Measurements from ENCODE around the gene ASB8. TPM values are rescaled to one million over a fixed set of nuclear protein-coding genes. Genes with fewer than 3 reads are reported as not detected.

ASB8 gene
- total and polyA plus RNA-seq, 3 experiments from 2014 or later = 32.5 to 81.8 (median 38.1) TPM

- Histone ChIP-seq H3K4me3 (ENCODE audit: low read length) (no peak overlapping the region), H3K9me3 (ENCODE audit: low read length) (no peaks in the 10 kb centered on the region), H3K4me1 (ENCODE audit: insufficient read depth, low read length) (no peaks in the 10 kb centered on the region), H3K27ac (ENCODE audit: low read depth, low read length) (no peak overlapping the region), H3K27me3 (ENCODE audit: insufficient read depth, low read length, poor library complexity, severe bottlenecking) (no peaks in the 10 kb centered on the region), H3K36me3 (ENCODE audit: insufficient read depth, low read length) (no peaks in the 10 kb centered on the region)
- Mint-ChIP-seq H3K9me3 (no peaks in the 10 kb centered on the region), H3K4me1 (no peaks in the 10 kb centered on the region), H3K27ac (no peak overlapping the region), H3K27me3 (peaks cover 5 to 16% of the 10 kb centered on the region in 2 donors), H3K4me3 (no peak overlapping the region), H3K36me3 (no peaks in the 10 kb centered on the region)
- CTCF ChIA-PET = no interaction called here
- POLR2A ChIA-PET = no interaction called here
- no peak for DNase-seq
These were observed 11.7 kb upstream of the ASB8 start for GRCh38 chr12:48169011-48169410.

GRCh38 chr12:48165089-48165981, 8.0 kb upstream of the ASB8 start:
- peaks cover 0 to 1% (median 0%) of the 10 kb centered on the region in 3 donors for H3K36me3 Mint-ChIP-seq
- Histone ChIP-seq H3K4me3 (ENCODE audit: low read length) (no peak overlapping the region), H3K27ac (ENCODE audit: low read depth, low read length) (no peak overlapping the region), H3K4me1 (ENCODE audit: insufficient read depth, low read length) (no peaks in the 10 kb centered on the region), H3K27me3 (ENCODE audit: insufficient read depth, low read length, poor library complexity, severe bottlenecking) (no peaks in the 10 kb centered on the region), H3K9me3 (ENCODE audit: low read length) (no peaks in the 10 kb centered on the region), H3K36me3 (ENCODE audit: insufficient read depth, low read length) (no peaks in the 10 kb centered on the region)
- H3K27me3 Mint-ChIP-seq = peaks cover 5 to 25% of the 10 kb centered on the region in 2 donors
- ChIA-PET CTCF (interaction anchor here (1.0 to 2.1 kb wide), 6 partner anchors 11 to 453 kb away, joined by 3 to 9 read pairs (median 4); partner anchors contain the start of gene CCDC184), POLR2A (interaction anchor here (0.6 kb wide), 1 partner anchor 12 kb away, joined by 3 read pairs; no protein-coding TSS in a partner anchor)
- no peaks in the 10 kb centered on the region for H3K4me1 Mint-ChIP-seq
- DNase-seq = peak; percentile 9 to 66 (median 60)
- H3K9me3 Mint-ChIP-seq = no peaks in the 10 kb centered on the region
- H3K27ac Mint-ChIP-seq = no peak overlapping the region
- no peak overlapping the region for H3K4me3 Mint-ChIP-seq

- Mint-ChIP-seq H3K9me3 (no peaks in the 10 kb centered on the region), H3K4me3 (no peak overlapping the region), H3K36me3 (peaks cover 0 to 1% (median 0%) of the 10 kb centered on the region in 3 donors), H3K27me3 (peaks cover 5 to 25% of the 10 kb centered on the region in 2 donors), H3K27ac (no peak overlapping the region), H3K4me1 (no peaks in the 10 kb centered on the region)
- DNase-seq = no peak
- Histone ChIP-seq H3K36me3 (ENCODE audit: insufficient read depth, low read length) (no peaks in the 10 kb centered on the region), H3K4me3 (ENCODE audit: low read length) (no peak overlapping the region), H3K27me3 (ENCODE audit: insufficient read depth, low read length, poor library complexity, severe bottlenecking) (no peaks in the 10 kb centered on the region), H3K4me1 (ENCODE audit: insufficient read depth, low read length) (no peaks in the 10 kb centered on the region), H3K9me3 (ENCODE audit: low read length) (no peaks in the 10 kb centered on the region), H3K27ac (ENCODE audit: low read depth, low read length) (no peak overlapping the region)
- CTCF ChIA-PET = interaction anchor here (1.1 to 2.1 kb wide), 6 partner anchors 19 to 450 kb away, joined by 3 to 9 read pairs (median 4); partner anchors contain the start of genes CCDC184 and TMEM106C
- POLR2A ChIA-PET = interaction anchor here (0.6 kb wide), 1 partner anchor 13 kb away, joined by 3 read pairs; no protein-coding TSS in a partner anchor
These were observed 7.1 kb upstream of the ASB8 start for GRCh38 chr12:48164451-48164850.

GRCh38 chr12:48163150-48163747, 5.9 kb upstream of the ASB8 start:
- Mint-ChIP-seq H3K27ac (peak overlapping the region in 1 of 8 donors; percentile 33), H3K9me3 (no peaks in the 10 kb centered on the region), H3K4me3 (no peak overlapping the region), H3K4me1 (peaks cover 4 to 7% (median 5%) of the 10 kb centered on the region in 3 donors), H3K27me3 (peaks cover 5 to 25% of the 10 kb centered on the region in 2 donors), H3K36me3 (peaks cover 0 to 1% (median 0%) of the 10 kb centered on the region in 3 donors)
- no peak overlapping the region for H3K27ac ChIP-seq (ENCODE audit: low read depth, low read length)
- peaks cover 6% of the 10 kb centered on the region for H3K4me1 ChIP-seq (ENCODE audit: insufficient read depth, low read length)
- ChIA-PET POLR2A (interaction anchor here (0.6 kb wide), 1 partner anchor 263 kb away, joined by 3 read pairs; no protein-coding TSS in a partner anchor), CTCF (interaction anchor here (1.0 to 1.5 kb wide), 4 partner anchors 20 to 449 kb away, joined by 3 to 4 read pairs (median 4); partner anchors contain the start of genes CCDC184 and TMEM106C)
- no peak overlapping the region for H3K4me3 ChIP-seq (ENCODE audit: low read length)
- H3K27me3 ChIP-seq (ENCODE audit: insufficient read depth, low read length, poor library complexity, severe bottlenecking) = no peaks in the 10 kb centered on the region
- H3K9me3 ChIP-seq (ENCODE audit: low read length) = no peaks in the 10 kb centered on the region
- DNase-seq = no peak
- H3K36me3 ChIP-seq (ENCODE audit: insufficient read depth, low read length) = no peaks in the 10 kb centered on the region

GRCh38 chr12:48160807-48161206, 3.5 kb upstream of the ASB8 start:
- no peaks in the 10 kb centered on the region for H3K27me3 ChIP-seq (ENCODE audit: insufficient read depth, low read length, poor library complexity, severe bottlenecking)
- Mint-ChIP-seq H3K4me1 (peaks cover 22 to 27% (median 27%) of the 10 kb centered on the region in 3 donors), H3K27ac (no peak overlapping the region), H3K4me3 (no peak overlapping the region), H3K36me3 (peaks cover 0 to 10% (median 1%) of the 10 kb centered on the region in 3 donors), H3K9me3 (no peaks in the 10 kb centered on the region), H3K27me3 (peaks cover 2 to 18% of the 10 kb centered on the region in 2 donors)
- H3K36me3 ChIP-seq (ENCODE audit: insufficient read depth, low read length) = no peaks in the 10 kb centered on the region
- no peaks in the 10 kb centered on the region for H3K9me3 ChIP-seq (ENCODE audit: low read length)
- ChIA-PET POLR2A (no interaction called here), CTCF (interaction anchor here (0.8 kb wide), 1 partner anchor 198 kb away, joined by 3 read pairs; the partner anchor contains the start of gene TMEM106C)
- no peak overlapping the region for H3K27ac ChIP-seq (ENCODE audit: low read depth, low read length)
- H3K4me1 ChIP-seq (ENCODE audit: insufficient read depth, low read length) = peaks cover 20% of the 10 kb centered on the region
- no peak for DNase-seq
- H3K4me3 ChIP-seq (ENCODE audit: low read length) = no peak overlapping the region

GRCh38 chr12:48160046-48160445, 2.7 kb upstream of the ASB8 start:
- H3K36me3 Mint-ChIP-seq = peaks cover 0 to 10% (median 1%) of the 10 kb centered on the region in 3 donors
- peaks cover 2 to 14% of the 10 kb centered on the region in 2 donors for H3K27me3 Mint-ChIP-seq
- Histone ChIP-seq H3K4me3 (ENCODE audit: low read length) (no peak overlapping the region), H3K27me3 (ENCODE audit: insufficient read depth, low read length, poor library complexity, severe bottlenecking) (no peaks in the 10 kb centered on the region), H3K9me3 (ENCODE audit: low read length) (no peaks in the 10 kb centered on the region), H3K4me1 (ENCODE audit: insufficient read depth, low read length) (peaks cover 20% of the 10 kb centered on the region), H3K27ac (ENCODE audit: low read depth, low read length) (no peak overlapping the region), H3K36me3 (ENCODE audit: insufficient read depth, low read length) (no peaks in the 10 kb centered on the region)
- CTCF ChIA-PET = interaction anchor here (0.8 kb wide), 1 partner anchor 197 kb away, joined by 3 read pairs; the partner anchor contains the start of gene TMEM106C
- DNase-seq = no peak
- H3K27ac Mint-ChIP-seq = no peak overlapping the region
- H3K9me3 Mint-ChIP-seq = no peaks in the 10 kb centered on the region
- POLR2A ChIA-PET = no interaction called here
- peaks cover 22 to 32% (median 27%) of the 10 kb centered on the region in 3 donors for H3K4me1 Mint-ChIP-seq
- peak overlapping the region in 1 of 7 donors; percentile 53 for H3K4me3 Mint-ChIP-seq

GRCh38 chr12:48157889-48158370, 615 bp upstream of the ASB8 start:
- peak overlapping the region; percentile 95 to 99 (median 98) for H3K4me3 Mint-ChIP-seq

More at GRCh38 chr12:48157889-48158370, 615 bp upstream of the ASB8 start:
- Mint-ChIP-seq H3K27ac (peak overlapping the region; percentile 91 to 99 (median 98)), H3K4me1 (peaks cover 31 to 46% (median 38%) of the 10 kb centered on the region in 3 donors), H3K9me3 (no peaks in the 10 kb centered on the region), H3K27me3 (peaks cover under 1 to 2% of the 10 kb centered on the region in 2 donors), H3K36me3 (peaks cover 0 to 23% (median 8%) of the 10 kb centered on the region in 3 donors)
- CTCF ChIA-PET = interaction anchor here (0.8 to 2.1 kb wide), 11 partner anchors 10 to 462 kb away, joined by 3 to 11 read pairs (median 5); partner anchors contain the start of genes CCDC184, SENP1 and TMEM106C
- peak overlapping the region; percentile 96 for H3K4me3 ChIP-seq (ENCODE audit: low read length)
- peak overlapping the region; percentile 88 for H3K27ac ChIP-seq (ENCODE audit: low read depth, low read length)
- no peaks in the 10 kb centered on the region for H3K27me3 ChIP-seq (ENCODE audit: insufficient read depth, low read length, poor library complexity, severe bottlenecking)
- H3K9me3 ChIP-seq (ENCODE audit: low read length) = no peaks in the 10 kb centered on the region
- POLR2A ChIA-PET = interaction anchor here (0.6 to 1.9 kb wide), 5 partner anchors 13 to 338 kb away, joined by 3 to 17 read pairs (median 13); partner anchors contain the start of genes CCDC184, HDAC7 and SENP1
- H3K4me1 ChIP-seq (ENCODE audit: insufficient read depth, low read length) = peaks cover 20% of the 10 kb centered on the region
- H3K36me3 ChIP-seq (ENCODE audit: insufficient read depth, low read length) = peaks cover 9% of the 10 kb centered on the region
- peak in 1 of 5 donors; percentile 49 for DNase-seq

Measured in CD8-positive, alpha-beta memory T cell (primary cell).